Measurements from ENCODE around the gene GNG11. TPM values are rescaled to one million over a fixed set of nuclear protein-coding genes. Genes with fewer than 3 reads are reported as not detected.

The GNG11 gene
- total and polyA plus RNA-seq, 2 experiments from 2014 or later = 1.6 to 6.3 TPM

DNA sequence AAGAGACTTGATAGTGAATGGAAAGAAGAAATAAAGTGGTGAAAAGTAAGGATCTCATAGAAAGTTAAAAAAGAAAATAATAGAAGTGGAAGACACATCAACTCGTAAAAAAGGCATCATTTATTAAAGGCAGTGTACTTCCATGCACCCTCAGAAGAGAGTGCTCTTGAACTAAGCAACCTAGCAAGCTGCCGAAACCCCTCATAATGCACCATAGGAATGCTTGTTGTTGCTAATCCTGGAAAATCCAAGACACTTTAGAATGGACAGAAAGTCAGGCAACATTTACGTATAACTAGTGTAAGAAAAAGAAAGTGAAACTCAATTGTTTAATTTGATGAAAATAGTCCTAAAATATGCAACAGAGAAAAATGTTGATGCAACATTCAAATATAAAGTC is 43.8 kb upstream of the GNG11 start:
- Histone ChIP-seq H3K79me2 (replicated peaks; ENCODE audit: insufficient read depth) (no peaks in the 10 kb centered on the region), H3K27me3 (ENCODE audit: insufficient read depth) (no peaks in the 10 kb centered on the region), H3K4me3 (no peak overlapping the region), H3K4me2 (no peak overlapping the region), H3F3A (replicated peaks; ENCODE audit: low read depth) (no peaks in the 10 kb centered on the region), H3K9me2 (ENCODE audit: insufficient read depth) (no peaks in the 10 kb centered on the region), H3K27ac (ENCODE audit: low read depth) (no peak overlapping the region), H3K36me3 (ENCODE audit: insufficient read depth) (no peaks in the 10 kb centered on the region; the same call in 1 of the 2 replicates), H4K20me1 (replicated peaks; ENCODE audit: insufficient read depth) (no peaks in the 10 kb centered on the region), H3K4me1 (ENCODE audit: insufficient read depth) (no peaks in the 10 kb centered on the region), H2AFZ (no peak overlapping the region)
- TF ChIP-seq, protein P1, sequence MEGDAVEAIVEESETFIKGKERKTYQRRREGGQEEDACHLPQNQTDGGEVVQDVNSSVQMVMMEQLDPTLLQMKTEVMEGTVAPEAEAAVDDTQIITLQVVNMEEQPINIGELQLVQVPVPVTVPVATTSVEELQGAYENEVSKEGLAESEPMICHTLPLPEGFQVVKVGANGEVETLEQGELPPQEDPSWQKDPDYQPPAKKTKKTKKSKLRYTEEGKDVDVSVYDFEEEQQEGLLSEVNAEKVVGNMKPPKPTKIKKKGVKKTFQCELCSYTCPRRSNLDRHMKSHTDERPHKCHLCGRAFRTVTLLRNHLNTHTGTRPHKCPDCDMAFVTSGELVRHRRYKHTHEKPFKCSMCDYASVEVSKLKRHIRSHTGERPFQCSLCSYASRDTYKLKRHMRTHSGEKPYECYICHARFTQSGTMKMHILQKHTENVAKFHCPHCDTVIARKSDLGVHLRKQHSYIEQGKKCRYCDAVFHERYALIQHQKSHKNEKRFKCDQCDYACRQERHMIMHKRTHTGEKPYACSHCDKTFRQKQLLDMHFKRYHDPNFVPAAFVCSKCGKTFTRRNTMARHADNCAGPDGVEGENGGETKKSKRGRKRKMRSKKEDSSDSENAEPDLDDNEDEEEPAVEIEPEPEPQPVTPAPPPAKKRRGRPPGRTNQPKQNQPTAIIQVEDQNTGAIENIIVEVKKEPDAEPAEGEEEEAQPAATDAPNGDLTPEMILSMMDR (conservative IDR thresholded peaks at IDR 0.05; ENCODE audit: low read depth in 2 of 2) = peak in 1 of 2 experiments; percentile 14; a peak in 1 of 4 replicates
- no peak for TF ChIP-seq ZNF331 (CRISPR knock-in tag; IDR thresholded peaks at IDR 0.05; ENCODE audit: low read depth)
- H3K4me3 Mint-ChIP-seq = no peak overlapping the region
- H3K9me3 Mint-ChIP-seq = peaks cover 34% of the 10 kb centered on the region
- DNase-seq (ENCODE audit: low spot score) = no peak
- peaks cover 2% of the 10 kb centered on the region for H3K27me3 Mint-ChIP-seq (ENCODE audit: insufficient read depth, low read depth, poor library complexity)
- H3K4me1 Mint-ChIP-seq = peaks cover 7% of the 10 kb centered on the region; the same call in 2 of the 3 replicates
- no peak overlapping the region for H3K27ac Mint-ChIP-seq
- no peak for ATAC-seq
- peaks cover 30% of the 10 kb centered on the region; the same call in 2 of the 3 replicates for H3K36me3 Mint-ChIP-seq (ENCODE audit: low read depth)

DNA sequence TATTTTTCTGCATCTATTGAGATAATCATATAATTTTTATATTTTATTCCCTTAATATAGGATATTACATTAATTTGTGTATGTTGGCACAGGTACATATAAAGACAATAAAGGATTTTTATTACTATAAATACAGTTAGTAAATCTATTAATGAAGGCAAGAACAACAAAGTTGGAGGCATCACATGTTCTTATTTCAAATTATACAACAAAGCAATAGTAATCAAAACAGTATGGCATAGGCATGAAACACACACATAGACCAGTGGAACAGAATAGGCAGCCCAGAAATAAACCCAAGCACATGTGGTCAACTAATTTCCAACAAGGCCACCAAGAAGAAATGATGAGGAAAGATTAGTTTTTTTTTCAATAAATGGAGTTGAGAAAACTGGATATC is 42.2 kb upstream of the GNG11 start:
- ATAC-seq = no peak
- H3K4me1 Mint-ChIP-seq = no peaks in the 10 kb centered on the region
- Histone ChIP-seq H3K36me3 (ENCODE audit: insufficient read depth) (no peaks in the 10 kb centered on the region; the same call in 1 of the 2 replicates), H3K79me2 (replicated peaks; ENCODE audit: insufficient read depth) (no peaks in the 10 kb centered on the region), H3K27me3 (ENCODE audit: insufficient read depth) (no peaks in the 10 kb centered on the region), H3K4me1 (ENCODE audit: insufficient read depth) (no peaks in the 10 kb centered on the region), H3K4me2 (no peak overlapping the region), H2AFZ (no peak overlapping the region), H3K9me2 (ENCODE audit: insufficient read depth) (no peaks in the 10 kb centered on the region), H3K27ac (ENCODE audit: low read depth) (no peak overlapping the region), H3F3A (replicated peaks; ENCODE audit: low read depth) (no peaks in the 10 kb centered on the region), H4K20me1 (replicated peaks; ENCODE audit: insufficient read depth) (no peaks in the 10 kb centered on the region), H3K4me3 (no peak overlapping the region)
- H3K4me3 Mint-ChIP-seq = no peak overlapping the region
- H3K27ac Mint-ChIP-seq = no peak overlapping the region
- no peak for DNase-seq (ENCODE audit: low spot score)
- TF ChIP-seq NANOG (IDR thresholded peaks at IDR 0.05; ENCODE audit: borderline replicate concordance) (no peak), ZNF114 (CRISPR knock-in tag; IDR thresholded peaks at IDR 0.05) (no peak)
- H3K27me3 Mint-ChIP-seq (ENCODE audit: insufficient read depth, low read depth, poor library complexity) = peaks cover 2% of the 10 kb centered on the region
- peaks cover 23% of the 10 kb centered on the region; the same call in 2 of the 3 replicates for H3K9me3 Mint-ChIP-seq
- H3K36me3 Mint-ChIP-seq (ENCODE audit: low read depth) = peaks cover 17% of the 10 kb centered on the region; the same call in 2 of the 3 replicates

DNA sequence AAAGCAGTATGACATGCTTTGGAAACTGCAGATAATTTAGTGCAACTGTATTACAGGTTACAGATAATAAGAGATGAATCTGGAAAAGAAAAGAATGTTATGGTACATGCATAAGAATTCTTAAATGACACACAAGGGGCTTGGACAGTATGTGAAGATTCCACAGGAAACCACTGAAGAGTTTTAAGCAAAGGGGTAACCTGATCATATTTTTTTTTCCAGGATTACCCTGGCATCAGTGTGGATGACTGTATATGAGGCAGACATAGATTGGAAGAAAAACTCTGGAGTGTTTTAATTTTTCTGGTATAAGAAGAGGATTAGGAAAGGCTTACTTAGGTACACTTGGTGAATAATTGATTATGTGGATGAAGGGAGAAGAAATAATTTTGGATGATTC is 39.1 kb upstream of the GNG11 start:
- Mint-ChIP-seq H3K4me1 (no peaks in the 10 kb centered on the region), H3K27ac (no peak overlapping the region), H3K27me3 (ENCODE audit: insufficient read depth, low read depth, poor library complexity) (no peaks in the 10 kb centered on the region), H3K36me3 (ENCODE audit: low read depth) (peaks cover 6% of the 10 kb centered on the region; the same call in 1 of the 3 replicates), H3K9me3 (peaks cover 12% of the 10 kb centered on the region; the same call in 1 of the 3 replicates), H3K4me3 (no peak overlapping the region)
- Histone ChIP-seq H3K36me3 (ENCODE audit: insufficient read depth) (no peaks in the 10 kb centered on the region; the same call in 1 of the 2 replicates), H3K27ac (ENCODE audit: low read depth) (no peak overlapping the region), H3K27me3 (ENCODE audit: insufficient read depth) (no peaks in the 10 kb centered on the region), H4K20me1 (replicated peaks; ENCODE audit: insufficient read depth) (no peaks in the 10 kb centered on the region), H3K4me3 (no peak overlapping the region), H3K4me2 (no peak overlapping the region), H3K9me2 (ENCODE audit: insufficient read depth) (no peaks in the 10 kb centered on the region), H3F3A (replicated peaks; ENCODE audit: low read depth) (no peaks in the 10 kb centered on the region), H3K79me2 (replicated peaks; ENCODE audit: insufficient read depth) (no peaks in the 10 kb centered on the region), H2AFZ (no peak overlapping the region), H3K4me1 (ENCODE audit: insufficient read depth) (no peaks in the 10 kb centered on the region)
- no peak for DNase-seq (ENCODE audit: low spot score)
- no peak for ATAC-seq
- TF ChIP-seq EZH2phosphoT487 (IDR thresholded peaks at IDR 0.05; ENCODE audit: unreplicated experiment) = no peak
- TF ChIP-seq CREB1 (CRISPR knock-in tag; IDR thresholded peaks at IDR 0.05; ENCODE audit: low read depth) = no peak
- no peak for TF ChIP-seq ZNF331 (CRISPR knock-in tag; IDR thresholded peaks at IDR 0.05; ENCODE audit: low read depth)
- no peak for TF ChIP-seq STAT1 (IDR thresholded peaks at IDR 0.05; ENCODE audit: unreplicated experiment)
- TF ChIP-seq JUNB (IDR thresholded peaks at IDR 0.05; ENCODE audit: unreplicated experiment) = no peak
- TF ChIP-seq, protein P2, sequence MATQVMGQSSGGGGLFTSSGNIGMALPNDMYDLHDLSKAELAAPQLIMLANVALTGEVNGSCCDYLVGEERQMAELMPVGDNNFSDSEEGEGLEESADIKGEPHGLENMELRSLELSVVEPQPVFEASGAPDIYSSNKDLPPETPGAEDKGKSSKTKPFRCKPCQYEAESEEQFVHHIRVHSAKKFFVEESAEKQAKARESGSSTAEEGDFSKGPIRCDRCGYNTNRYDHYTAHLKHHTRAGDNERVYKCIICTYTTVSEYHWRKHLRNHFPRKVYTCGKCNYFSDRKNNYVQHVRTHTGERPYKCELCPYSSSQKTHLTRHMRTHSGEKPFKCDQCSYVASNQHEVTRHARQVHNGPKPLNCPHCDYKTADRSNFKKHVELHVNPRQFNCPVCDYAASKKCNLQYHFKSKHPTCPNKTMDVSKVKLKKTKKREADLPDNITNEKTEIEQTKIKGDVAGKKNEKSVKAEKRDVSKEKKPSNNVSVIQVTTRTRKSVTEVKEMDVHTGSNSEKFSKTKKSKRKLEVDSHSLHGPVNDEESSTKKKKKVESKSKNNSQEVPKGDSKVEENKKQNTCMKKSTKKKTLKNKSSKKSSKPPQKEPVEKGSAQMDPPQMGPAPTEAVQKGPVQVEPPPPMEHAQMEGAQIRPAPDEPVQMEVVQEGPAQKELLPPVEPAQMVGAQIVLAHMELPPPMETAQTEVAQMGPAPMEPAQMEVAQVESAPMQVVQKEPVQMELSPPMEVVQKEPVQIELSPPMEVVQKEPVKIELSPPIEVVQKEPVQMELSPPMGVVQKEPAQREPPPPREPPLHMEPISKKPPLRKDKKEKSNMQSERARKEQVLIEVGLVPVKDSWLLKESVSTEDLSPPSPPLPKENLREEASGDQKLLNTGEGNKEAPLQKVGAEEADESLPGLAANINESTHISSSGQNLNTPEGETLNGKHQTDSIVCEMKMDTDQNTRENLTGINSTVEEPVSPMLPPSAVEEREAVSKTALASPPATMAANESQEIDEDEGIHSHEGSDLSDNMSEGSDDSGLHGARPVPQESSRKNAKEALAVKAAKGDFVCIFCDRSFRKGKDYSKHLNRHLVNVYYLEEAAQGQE (IDR thresholded peaks at IDR 0.05; ENCODE audit: unreplicated experiment) = no peak
- TF ChIP-seq, protein P3, sequence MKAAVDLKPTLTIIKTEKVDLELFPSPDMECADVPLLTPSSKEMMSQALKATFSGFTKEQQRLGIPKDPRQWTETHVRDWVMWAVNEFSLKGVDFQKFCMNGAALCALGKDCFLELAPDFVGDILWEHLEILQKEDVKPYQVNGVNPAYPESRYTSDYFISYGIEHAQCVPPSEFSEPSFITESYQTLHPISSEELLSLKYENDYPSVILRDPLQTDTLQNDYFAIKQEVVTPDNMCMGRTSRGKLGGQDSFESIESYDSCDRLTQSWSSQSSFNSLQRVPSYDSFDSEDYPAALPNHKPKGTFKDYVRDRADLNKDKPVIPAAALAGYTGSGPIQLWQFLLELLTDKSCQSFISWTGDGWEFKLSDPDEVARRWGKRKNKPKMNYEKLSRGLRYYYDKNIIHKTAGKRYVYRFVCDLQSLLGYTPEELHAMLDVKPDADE (IDR thresholded peaks at IDR 0.05) = no peak
- TF ChIP-seq NANOG (IDR thresholded peaks at IDR 0.05; ENCODE audit: borderline replicate concordance) = no peak
- TF ChIP-seq ZNF114 (CRISPR knock-in tag; IDR thresholded peaks at IDR 0.05) = no peak

Measured in GM23338 (cell line).